K562 (cell line): Measurements from ENCODE around the gene ERAL1. TPM values are rescaled to one million over a fixed set of nuclear protein-coding genes. Genes with fewer than 3 reads are reported as not detected.

Experiments
- BHLHE40 ChIP-seq: IDR thresholded peaks from 2 replicates; pipeline ENCODE4 v1.6.1; 2011; ENCODE audit warnings: low read length, improper control_type of control experiment
- CREBBP ChIP-seq: IDR thresholded peaks from one replicate; pipeline ENCODE4 v1.6.1; 2012; ENCODE audit warnings: low read depth, mild to moderate bottlenecking, control low read depth, inconsistent platforms, low read length
- CREM ChIP-seq: IDR thresholded peaks from 2 replicates; pipeline ENCODE4 v1.6.1; 2014; ENCODE audit warnings: antibody characterized with exemption, low read depth
- ETS1 ChIP-seq: conservative IDR thresholded peaks from 2 replicates; pipeline ENCODE4 v1.6.1; 2011; ENCODE audit warnings: low read depth, mild to moderate bottlenecking, low read length; ENCODE audit not compliant: control insufficient read depth
- EZH2 ChIP-seq: IDR thresholded peaks from 2 replicates; pipeline ENCODE4 v1.6.1; 2012; ENCODE audit warnings: low read depth, mild to moderate bottlenecking, inconsistent platforms, low read length, borderline replicate concordance
- FOXK2 ChIP-seq, 2 experiments: fragments of 450-650 bp; IDR thresholded peaks in 1 of 2; conservative IDR thresholded peaks in 1 of 2; 2 replicates each; pipeline ENCODE4 v1.6.1; 2016; ENCODE audit warnings: low read depth in 2 of 2, mild to moderate bottlenecking in 1 of 2
- HMG20B ChIP-seq: fragments of 250-450 bp; sonication (Bioruptor Pico); IDR thresholded peaks from 2 replicates; pipeline ENCODE4 v1.5.0; 2021; ENCODE audit warnings: mild to moderate bottlenecking
- ID3 ChIP-seq, 2 experiments: fragments of 250-450 bp in 1 of 2; fragments of 450-650 bp in 1 of 2; sonication (Bioruptor Pico) in 1 of 2; IDR thresholded peaks; 2 replicates each; pipeline versions ENCODE4 v1.6.1 to v1.8.0; 2016 to 2021; ENCODE audit warnings: mild to moderate bottlenecking in 2 of 2, moderate library complexity in 2 of 2, missing compliant biosample characterization in 1 of 2, missing genetic modification characterization in 1 of 2
- ILK ChIP-seq: fragments of 450-650 bp; IDR thresholded peaks from 2 replicates; pipeline ENCODE4 v1.6.1; 2016; ENCODE audit warnings: missing genetic modification characterization, low read depth, mild to moderate bottlenecking, missing compliant biosample characterization, moderate library complexity, borderline replicate concordance
- MBD1 ChIP-seq: fragments of 250-450 bp; sonication (Bioruptor Pico); IDR thresholded peaks from 2 replicates; pipeline ENCODE4 v1.8.0; 2022; ENCODE audit warnings: inconsistent platforms
- MIER1 ChIP-seq: fragments of 450-650 bp; IDR thresholded peaks from 2 replicates; pipeline ENCODE4 v1.6.1; 2016; ENCODE audit warnings: antibody characterized with exemption, mild to moderate bottlenecking, low read depth
- NCOA2 ChIP-seq, 2 experiments: fragments of 450-650 bp; IDR thresholded peaks; 2 replicates each; pipeline ENCODE4 v1.6.1; 2018; ENCODE audit warnings: mild to moderate bottlenecking in 2 of 2, moderate library complexity in 1 of 2; ENCODE audit not compliant: partially characterized antibody in 2 of 2
- NCOA6 ChIP-seq: fragments of 450-650 bp; IDR thresholded peaks from 2 replicates; pipeline ENCODE4 v1.6.1; 2017; ENCODE audit warnings: mild to moderate bottlenecking
- NFE2 ChIP-seq: IDR thresholded peaks from 2 replicates; pipeline ENCODE4 v1.6.1; 2014; ENCODE audit warnings: antibody characterized with exemption, low read depth
- NR3C1 ChIP-seq: sonication (generic); formaldehyde crosslinking; IDR thresholded peaks from 2 replicates; pipeline ENCODE4 v1.8.1; 2022; ENCODE audit warnings: missing genetic modification reagents
- NUFIP1 ChIP-seq: fragments of 450-650 bp; IDR thresholded peaks from 2 replicates; pipeline ENCODE4 v1.6.1; 2018; ENCODE audit not compliant: partially characterized antibody
- POLR2AphosphoS5 ChIP-seq: IDR thresholded peaks from 2 replicates; pipeline ENCODE4 v1.6.1; 2011; ENCODE audit warnings: mild to moderate bottlenecking, low read depth, low read length, moderate library complexity; ENCODE audit not compliant: control insufficient read depth, insufficient read depth
- RCOR1 ChIP-seq, 2 experiments: IDR thresholded peaks; 2 replicates each; pipeline ENCODE4 v1.6.1; 2012; ENCODE audit warnings: low read depth in 2 of 2, low read length in 2 of 2, borderline replicate concordance in 1 of 2, improper control_type of control experiment in 1 of 2
- RFX7 ChIP-seq: fragments of 250-450 bp; sonication (Bioruptor Pico); IDR thresholded peaks from 2 replicates; pipeline ENCODE4 v1.5.1; 2021; ENCODE audit warnings: mild to moderate bottlenecking
- SLC30A9 ChIP-seq: fragments of 250-450 bp; sonication (Bioruptor Pico); IDR thresholded peaks from 2 replicates; pipeline ENCODE4 v1.8.0; 2022; ENCODE audit warnings: mild to moderate bottlenecking, moderate library complexity
- SMARCB1 ChIP-seq: IDR thresholded peaks from 2 replicates; pipeline ENCODE4 v1.6.1; 2011; ENCODE audit warnings: improper control_type of control experiment, low read depth; ENCODE audit not compliant: insufficient read length
- SRSF9 ChIP-seq: fragments of 200-400 bp; formaldehyde crosslinking; IDR thresholded peaks from 2 replicates; pipeline ENCODE4 v1.6.1; 2017; ENCODE audit warnings: low read depth, low read length, borderline replicate concordance
- STAG1 ChIP-seq: sonication (generic); formaldehyde crosslinking; IDR thresholded peaks from 2 replicates; pipeline ENCODE4 v1.5.0; 2020; ENCODE audit warnings: missing genetic modification reagents, borderline replicate concordance
- XRCC3 ChIP-seq: fragments of 450-650 bp; IDR thresholded peaks from 2 replicates; pipeline ENCODE4 v1.6.1; 2017; ENCODE audit warnings: mild to moderate bottlenecking, moderate library complexity
- ZNF436 ChIP-seq: fragments of 250-450, 450-650 bp; sonication (Bioruptor Pico); formaldehyde crosslinking; IDR thresholded peaks from 2 replicates; pipeline ENCODE4 v1.7.0; 2020; ENCODE audit warnings: mild to moderate bottlenecking
- ZNF507 ChIP-seq: conservative IDR thresholded peaks from 2 replicates; pipeline ENCODE4 v1.6.1; 2017; ENCODE audit warnings: missing genetic modification characterization, missing compliant biosample characterization
- ZNF764 ChIP-seq: fragments of 250-450 bp; sonication (Bioruptor Pico); IDR thresholded peaks from 2 replicates; pipeline ENCODE4 v1.4.0; 2020; ENCODE audit warnings: low read depth, mild to moderate bottlenecking, moderate library complexity
- polyA plus RNA-seq, 8 experiments: library from polyadenylated mRNA; depleted of rRNA in 4 of 8; stranded (reverse) in 5 of 8; unstranded in 3 of 8; fragments of >200 nt; fragmentation: Nextera tagmentation in 2 of 8; fragmentation: Illumina TruSeq in 1 of 8; extraction: Ambion mirVana in 2 of 8; extraction: Trizol in 1 of 8; gene quantifications; 2 replicates each; pipeline versions ENCODE4 v1.2.1 to v1.2.3, GENCODE V29; 2011 to 2014; ENCODE audit warnings: inconsistent platforms in 1 of 8, missing spikeins in 1 of 8
- total RNA-seq, 7 experiments: library from RNA; depleted of rRNA in 6 of 7; stranded (reverse); fragments of >200 nt in 6 of 7; fragmentation: Illumina TruSeq in 2 of 7; extraction: Trizol in 2 of 7; gene quantifications; 2 replicates each; pipeline versions ENCODE4 v1.2.1 to v1.2.3, GENCODE V29; 2011 to 2021; ENCODE audit warnings: low replicate concordance in 1 of 7

ERAL1 gene
- total and polyA plus RNA-seq, 9 of the 15 experiments (the other 6 are each of a cell fraction or from before 2014, with no cell fraction given): 37.5 to 351 (median 106) TPM

GRCh38 chr17:28902819-28903545 lies 48.2 kb downstream of the ERAL1 start, which contains the start of gene DHRS13 (continued):
- peak; percentile 76 for TF ChIP-seq POLR2AphosphoS5
- 0 out of 2 replicates have a peak, but pooled peaks have one; percentile 22 for TF ChIP-seq RFX7 (CRISPR knock-in tag)
- TF ChIP-seq CREM: peak; percentile 96
- TF ChIP-seq HMG20B (CRISPR knock-in tag): no peak
- TF ChIP-seq RCOR1 (IDR thresholded peaks at IDR 0.05; ENCODE audit: borderline replicate concordance in 1 of 2, low read depth in 2 of 2, low read length in 2 of 2): peak; percentile 45 to 93; a peak in 3 of 4 replicates
- no peak for TF ChIP-seq EZH2
- TF ChIP-seq ETS1: peak; percentile 88
- peak; percentile 68 for TF ChIP-seq STAG1 (CRISPR knock-in tag)
- no peak for TF ChIP-seq NR3C1
- no peak for TF ChIP-seq CREBBP
- TF ChIP-seq XRCC3: no peak
- TF ChIP-seq ZNF436 (CRISPR knock-in tag): no peak
- TF ChIP-seq SMARCB1: no peak
- TF ChIP-seq ID3 (CRISPR knock-in tag; IDR thresholded peaks at IDR 0.05): no peak
- peak; percentile 82 for TF ChIP-seq ID3 (tag; IDR thresholded peaks at IDR 0.05)
- no peak for TF ChIP-seq SRSF9
- TF ChIP-seq ZNF507 (tag): no peak
- TF ChIP-seq ZNF764 (CRISPR knock-in tag): no peak
- TF ChIP-seq NCOA6: no peak
- TF ChIP-seq FOXK2 (conservative IDR thresholded peaks at IDR 0.05 in 1 of 2, IDR thresholded peaks at IDR 0.05 in 1 of 2; ENCODE audit: low read depth in 2 of 2): peak in 1 of 2 experiments; percentile 16; a peak in 1 of 4 replicates
- TF ChIP-seq NFE2: peak; percentile 43
- no peak for TF ChIP-seq MBD1 (CRISPR knock-in tag)
- no peak for TF ChIP-seq MIER1
- no peak for TF ChIP-seq NUFIP1
- peak; percentile 97 for TF ChIP-seq BHLHE40
- TF ChIP-seq NCOA2 (IDR thresholded peaks at IDR 0.05; ENCODE audit: partially characterized antibody in 2 of 2): no peak
- peak; percentile 8; the same call in 1 of the 2 replicates for TF ChIP-seq SLC30A9 (CRISPR knock-in tag)
- no peak for TF ChIP-seq ILK (tag)
